ENCODE measurements around the gene COL1A1. TPM values are rescaled to one million over a fixed set of nuclear protein-coding genes. Genes with fewer than 3 reads are reported as not detected.

COL1A1 gene
- total RNA-seq, 1 experiment from 2014 or later: 104 TPM

- no peak for DNase-seq
- Histone ChIP-seq H4K91ac (ENCODE audit: insufficient read length, low read depth, low read length) (no peak overlapping the region), H2AK5ac (ENCODE audit: insufficient read length, low read length) (no peak overlapping the region), H4K20me1 (ENCODE audit: control insufficient read depth, insufficient read depth, insufficient read length) (no peaks in the 10 kb centered on the region), H4K8ac (replicated peaks; ENCODE audit: insufficient read length, low read depth, low read length) (no peak overlapping the region), H3K18ac (ENCODE audit: insufficient read length, low read depth, low read length) (no peak overlapping the region), H3K23me2 (ENCODE audit: insufficient read length, low read depth, low read length, poor library complexity, severe bottlenecking) (no peaks in the 10 kb centered on the region), H3K9me3 (ENCODE audit: control insufficient read depth, low read depth, low read length) (no peaks in the 10 kb centered on the region), H3K23ac (ENCODE audit: insufficient read length, low read depth, low read length) (no peak overlapping the region), H3K4me1 (ENCODE audit: insufficient read depth, low read length) (no peaks in the 10 kb centered on the region), H3K9ac (ENCODE audit: extremely low read depth, insufficient read length, low read length) (no peak overlapping the region), H2BK12ac (ENCODE audit: insufficient read length, low read depth, low read length) (no peak overlapping the region), H3T11ph (ENCODE audit: low read length) (no peak overlapping the region), H2BK120ac (ENCODE audit: low read depth, low read length, poor library complexity, severe bottlenecking) (no peak overlapping the region), H2BK5ac (ENCODE audit: insufficient read length, low read length) (no peak overlapping the region), H3K56ac (ENCODE audit: insufficient read length, low read depth, low read length) (no peak overlapping the region), H3K79me2 (ENCODE audit: insufficient read depth, low read length) (no peaks in the 10 kb centered on the region), H3K4me2 (ENCODE audit: insufficient read depth, insufficient read length, low read length) (no peak overlapping the region), H3K27ac (ENCODE audit: insufficient read length, low read depth, low read length) (no peak overlapping the region), H3K27me3 (ENCODE audit: insufficient read depth, low read length) (no peaks in the 10 kb centered on the region), H2BK20ac (ENCODE audit: low read depth, low read length, poor library complexity, severe bottlenecking) (no peak overlapping the region), H4K5ac (ENCODE audit: insufficient read length, low read depth, low read length) (no peak overlapping the region), H2AFZ (ENCODE audit: low read length) (no peak overlapping the region), H3K79me1 (ENCODE audit: insufficient read depth, low read depth, low read length, poor library complexity, severe bottlenecking) (no peaks in the 10 kb centered on the region), H2BK15ac (ENCODE audit: low read depth, low read length) (no peak overlapping the region), H3K4ac (ENCODE audit: low read depth, low read length) (no peak overlapping the region), H3K14ac (ENCODE audit: insufficient read depth, low read length) (no peak overlapping the region)
- H3K27ac Mint-ChIP-seq: no peak overlapping the region
- WGBS (ENCODE audit: extremely low coverage, insufficient read length, low lambda C conversion rate): no CpG with 5 or more reads among the region's 4 CpGs
- H3K4me1 Mint-ChIP-seq: peaks cover 26 to 32% of the 10 kb centered on the region in 2 experiments
- no peak overlapping the region for H3K4me3 Mint-ChIP-seq
- H3K9me3 Mint-ChIP-seq: peaks cover 6 to 7% of the 10 kb centered on the region in 2 experiments
- no peak for TF ChIP-seq CTCF (conservative IDR thresholded peaks at IDR 0.05)
- peaks cover 2% of the 10 kb centered on the region for H3K27me3 Mint-ChIP-seq (ENCODE audit: low read depth)
- peaks cover 3 to 7% (median 3%) of the 10 kb centered on the region in 3 experiments; a peak in 6 of 7 replicates for H3K36me3 Mint-ChIP-seq (ENCODE audit: insufficient read depth in 1 of 3, low read depth in 3 of 3)
These were observed 18.6 kb upstream of the COL1A1 start for GRCh38 chr17:50219939-50220465.

Data from H9 (cell line).